Panc1 (cell line): ENCODE results near the gene DIAPH1.

Experiments
- POLR2AphosphoS5 ChIP-seq: IDR thresholded peaks from 2 replicates; pipeline ENCODE4 v1.6.1; 2012; ENCODE audit warnings: mild to moderate bottlenecking, low read depth, low read length, moderate library complexity
- SIN3A ChIP-seq: IDR thresholded peaks from 2 replicates; pipeline ENCODE4 v1.6.1; 2012; ENCODE audit warnings: low read depth, mild to moderate bottlenecking, low read length, moderate library complexity, borderline replicate concordance; ENCODE audit not compliant: insufficient read depth
- TCF7L2 ChIP-seq: IDR thresholded peaks from 2 replicates; pipeline ENCODE4 v1.6.1; 2011; ENCODE audit warnings: mild to moderate bottlenecking, low read depth, low read length, inconsistent platforms
- TF ChIP-seq, protein P1 (sequence below): fragments of 450-650 bp; IDR thresholded peaks from 2 replicates; pipeline ENCODE4 v1.5.1; 2017; ENCODE audit warnings: mild to moderate bottlenecking
- TF ChIP-seq, protein P2 (sequence below), 2 experiments: IDR thresholded peaks; 2 replicates each; pipeline ENCODE4 v1.6.1; 2011 to 2012; ENCODE audit warnings: low read depth in 2 of 2, control low read depth in 1 of 2, low read length in 1 of 2, mild to moderate bottlenecking in 1 of 2, moderate library complexity in 1 of 2; ENCODE audit not compliant: insufficient read depth in 1 of 2

DNA sequence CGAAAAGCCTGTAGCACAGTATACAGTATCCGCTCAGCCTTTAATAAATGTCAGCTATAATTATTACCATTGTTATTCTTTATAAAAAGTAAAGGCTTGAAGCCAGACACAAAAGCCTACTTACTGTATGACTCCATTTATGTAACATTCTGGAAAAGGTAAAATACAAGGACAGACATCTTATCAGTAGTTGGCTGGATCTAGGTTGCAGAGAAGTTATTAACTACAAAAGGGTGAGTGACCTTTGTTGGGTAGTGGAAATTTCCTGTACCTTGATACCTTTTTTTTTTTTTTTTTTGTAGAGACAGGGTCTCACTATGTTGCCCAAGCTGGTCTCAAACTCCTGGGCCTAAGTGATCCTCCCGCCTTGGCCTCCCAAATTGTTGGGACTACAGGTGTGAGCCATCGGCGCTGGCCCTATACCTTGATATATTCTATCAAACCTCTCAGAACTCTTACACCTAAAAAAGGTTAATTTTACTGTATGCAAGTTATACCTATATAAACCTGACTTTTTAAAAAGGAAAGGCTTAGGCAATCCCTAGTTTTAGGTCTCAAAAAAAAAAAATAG, 11.9 kb upstream of the DIAPH1 start:
- TF ChIP-seq, protein P1, sequence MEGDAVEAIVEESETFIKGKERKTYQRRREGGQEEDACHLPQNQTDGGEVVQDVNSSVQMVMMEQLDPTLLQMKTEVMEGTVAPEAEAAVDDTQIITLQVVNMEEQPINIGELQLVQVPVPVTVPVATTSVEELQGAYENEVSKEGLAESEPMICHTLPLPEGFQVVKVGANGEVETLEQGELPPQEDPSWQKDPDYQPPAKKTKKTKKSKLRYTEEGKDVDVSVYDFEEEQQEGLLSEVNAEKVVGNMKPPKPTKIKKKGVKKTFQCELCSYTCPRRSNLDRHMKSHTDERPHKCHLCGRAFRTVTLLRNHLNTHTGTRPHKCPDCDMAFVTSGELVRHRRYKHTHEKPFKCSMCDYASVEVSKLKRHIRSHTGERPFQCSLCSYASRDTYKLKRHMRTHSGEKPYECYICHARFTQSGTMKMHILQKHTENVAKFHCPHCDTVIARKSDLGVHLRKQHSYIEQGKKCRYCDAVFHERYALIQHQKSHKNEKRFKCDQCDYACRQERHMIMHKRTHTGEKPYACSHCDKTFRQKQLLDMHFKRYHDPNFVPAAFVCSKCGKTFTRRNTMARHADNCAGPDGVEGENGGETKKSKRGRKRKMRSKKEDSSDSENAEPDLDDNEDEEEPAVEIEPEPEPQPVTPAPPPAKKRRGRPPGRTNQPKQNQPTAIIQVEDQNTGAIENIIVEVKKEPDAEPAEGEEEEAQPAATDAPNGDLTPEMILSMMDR = no peak
- TF ChIP-seq POLR2AphosphoS5 (no peak), TCF7L2 (no peak), SIN3A (no peak)
- TF ChIP-seq, protein P2, sequence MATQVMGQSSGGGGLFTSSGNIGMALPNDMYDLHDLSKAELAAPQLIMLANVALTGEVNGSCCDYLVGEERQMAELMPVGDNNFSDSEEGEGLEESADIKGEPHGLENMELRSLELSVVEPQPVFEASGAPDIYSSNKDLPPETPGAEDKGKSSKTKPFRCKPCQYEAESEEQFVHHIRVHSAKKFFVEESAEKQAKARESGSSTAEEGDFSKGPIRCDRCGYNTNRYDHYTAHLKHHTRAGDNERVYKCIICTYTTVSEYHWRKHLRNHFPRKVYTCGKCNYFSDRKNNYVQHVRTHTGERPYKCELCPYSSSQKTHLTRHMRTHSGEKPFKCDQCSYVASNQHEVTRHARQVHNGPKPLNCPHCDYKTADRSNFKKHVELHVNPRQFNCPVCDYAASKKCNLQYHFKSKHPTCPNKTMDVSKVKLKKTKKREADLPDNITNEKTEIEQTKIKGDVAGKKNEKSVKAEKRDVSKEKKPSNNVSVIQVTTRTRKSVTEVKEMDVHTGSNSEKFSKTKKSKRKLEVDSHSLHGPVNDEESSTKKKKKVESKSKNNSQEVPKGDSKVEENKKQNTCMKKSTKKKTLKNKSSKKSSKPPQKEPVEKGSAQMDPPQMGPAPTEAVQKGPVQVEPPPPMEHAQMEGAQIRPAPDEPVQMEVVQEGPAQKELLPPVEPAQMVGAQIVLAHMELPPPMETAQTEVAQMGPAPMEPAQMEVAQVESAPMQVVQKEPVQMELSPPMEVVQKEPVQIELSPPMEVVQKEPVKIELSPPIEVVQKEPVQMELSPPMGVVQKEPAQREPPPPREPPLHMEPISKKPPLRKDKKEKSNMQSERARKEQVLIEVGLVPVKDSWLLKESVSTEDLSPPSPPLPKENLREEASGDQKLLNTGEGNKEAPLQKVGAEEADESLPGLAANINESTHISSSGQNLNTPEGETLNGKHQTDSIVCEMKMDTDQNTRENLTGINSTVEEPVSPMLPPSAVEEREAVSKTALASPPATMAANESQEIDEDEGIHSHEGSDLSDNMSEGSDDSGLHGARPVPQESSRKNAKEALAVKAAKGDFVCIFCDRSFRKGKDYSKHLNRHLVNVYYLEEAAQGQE (IDR thresholded peaks at IDR 0.05; ENCODE audit: insufficient read depth in 1 of 2, low read depth in 2 of 2, low read length in 1 of 2) = no peak
